ENCODE results near the gene HMGN4. TPM values are rescaled to one million over a fixed set of nuclear protein-coding genes. Genes with fewer than 3 reads are reported as not detected.

Gene HMGN4
- total and polyA plus RNA-seq, 9 of the 15 experiments (the other 6 are each of a cell fraction or from before 2014, with no cell fraction given): 35.4 to 134 (median 94.1) TPM

- TF ChIP-seq, protein P1, sequence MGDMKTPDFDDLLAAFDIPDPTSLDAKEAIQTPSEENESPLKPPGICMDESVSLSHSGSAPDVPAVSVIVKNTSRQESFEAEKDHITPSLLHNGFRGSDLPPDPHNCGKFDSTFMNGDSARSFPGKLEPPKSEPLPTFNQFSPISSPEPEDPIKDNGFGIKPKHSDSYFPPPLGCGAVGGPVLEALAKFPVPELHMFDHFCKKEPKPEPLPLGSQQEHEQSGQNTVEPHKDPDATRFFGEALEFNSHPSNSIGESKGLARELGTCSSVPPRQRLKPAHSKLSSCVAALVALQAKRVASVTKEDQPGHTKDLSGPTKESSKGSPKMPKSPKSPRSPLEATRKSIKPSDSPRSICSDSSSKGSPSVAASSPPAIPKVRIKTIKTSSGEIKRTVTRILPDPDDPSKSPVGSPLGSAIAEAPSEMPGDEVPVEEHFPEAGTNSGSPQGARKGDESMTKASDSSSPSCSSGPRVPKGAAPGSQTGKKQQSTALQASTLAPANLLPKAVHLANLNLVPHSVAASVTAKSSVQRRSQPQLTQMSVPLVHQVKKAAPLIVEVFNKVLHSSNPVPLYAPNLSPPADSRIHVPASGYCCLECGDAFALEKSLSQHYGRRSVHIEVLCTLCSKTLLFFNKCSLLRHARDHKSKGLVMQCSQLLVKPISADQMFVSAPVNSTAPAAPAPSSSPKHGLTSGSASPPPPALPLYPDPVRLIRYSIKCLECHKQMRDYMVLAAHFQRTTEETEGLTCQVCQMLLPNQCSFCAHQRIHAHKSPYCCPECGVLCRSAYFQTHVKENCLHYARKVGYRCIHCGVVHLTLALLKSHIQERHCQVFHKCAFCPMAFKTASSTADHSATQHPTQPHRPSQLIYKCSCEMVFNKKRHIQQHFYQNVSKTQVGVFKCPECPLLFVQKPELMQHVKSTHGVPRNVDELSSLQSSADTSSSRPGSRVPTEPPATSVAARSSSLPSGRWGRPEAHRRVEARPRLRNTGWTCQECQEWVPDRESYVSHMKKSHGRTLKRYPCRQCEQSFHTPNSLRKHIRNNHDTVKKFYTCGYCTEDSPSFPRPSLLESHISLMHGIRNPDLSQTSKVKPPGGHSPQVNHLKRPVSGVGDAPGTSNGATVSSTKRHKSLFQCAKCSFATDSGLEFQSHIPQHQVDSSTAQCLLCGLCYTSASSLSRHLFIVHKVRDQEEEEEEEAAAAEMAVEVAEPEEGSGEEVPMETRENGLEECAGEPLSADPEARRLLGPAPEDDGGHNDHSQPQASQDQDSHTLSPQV (IDR thresholded peaks at IDR 0.05): peak; percentile 86; the same call in 1 of the 2 replicates
- no peak for TF ChIP-seq ZNF444 (CRISPR knock-in tag; IDR thresholded peaks at IDR 0.05)
- TF ChIP-seq NFE2 (IDR thresholded peaks at IDR 0.05; ENCODE audit: low read depth): peak; percentile 33; the same call in 1 of the 2 replicates
- TF ChIP-seq, protein P2, sequence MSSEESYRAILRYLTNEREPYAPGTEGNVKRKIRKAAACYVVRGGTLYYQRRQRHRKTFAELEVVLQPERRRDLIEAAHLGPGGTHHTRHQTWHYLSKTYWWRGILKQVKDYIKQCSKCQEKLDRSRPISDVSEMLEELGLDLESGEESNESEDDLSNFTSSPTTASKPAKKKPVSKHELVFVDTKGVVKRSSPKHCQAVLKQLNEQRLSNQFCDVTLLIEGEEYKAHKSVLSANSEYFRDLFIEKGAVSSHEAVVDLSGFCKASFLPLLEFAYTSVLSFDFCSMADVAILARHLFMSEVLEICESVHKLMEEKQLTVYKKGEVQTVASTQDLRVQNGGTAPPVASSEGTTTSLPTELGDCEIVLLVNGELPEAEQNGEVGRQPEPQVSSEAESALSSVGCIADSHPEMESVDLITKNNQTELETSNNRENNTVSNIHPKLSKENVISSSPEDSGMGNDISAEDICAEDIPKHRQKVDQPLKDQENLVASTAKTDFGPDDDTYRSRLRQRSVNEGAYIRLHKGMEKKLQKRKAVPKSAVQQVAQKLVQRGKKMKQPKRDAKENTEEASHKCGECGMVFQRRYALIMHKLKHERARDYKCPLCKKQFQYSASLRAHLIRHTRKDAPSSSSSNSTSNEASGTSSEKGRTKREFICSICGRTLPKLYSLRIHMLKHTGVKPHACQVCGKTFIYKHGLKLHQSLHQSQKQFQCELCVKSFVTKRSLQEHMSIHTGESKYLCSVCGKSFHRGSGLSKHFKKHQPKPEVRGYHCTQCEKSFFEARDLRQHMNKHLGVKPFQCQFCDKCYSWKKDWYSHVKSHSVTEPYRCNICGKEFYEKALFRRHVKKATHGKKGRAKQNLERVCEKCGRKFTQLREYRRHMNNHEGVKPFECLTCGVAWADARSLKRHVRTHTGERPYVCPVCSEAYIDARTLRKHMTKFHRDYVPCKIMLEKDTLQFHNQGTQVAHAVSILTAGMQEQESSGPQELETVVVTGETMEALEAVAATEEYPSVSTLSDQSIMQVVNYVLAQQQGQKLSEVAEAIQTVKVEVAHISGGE (CRISPR knock-in tag; IDR thresholded peaks at IDR 0.05): no peak
- TF ChIP-seq ZKSCAN1 (IDR thresholded peaks at IDR 0.05; ENCODE audit: low read depth, low read length): no peak
- 0 out of 2 replicates have a peak, but pooled peaks have one; percentile 19 for TF ChIP-seq CEBPB (tag; IDR thresholded peaks at IDR 0.05)
- TF ChIP-seq TFAM (CRISPR knock-in tag; conservative IDR thresholded peaks at IDR 0.05): no peak
- no peak for TF ChIP-seq FIP1L1 (IDR thresholded peaks at IDR 0.05; ENCODE audit: low read depth, low read length, poor library complexity, severe bottlenecking)
- TF ChIP-seq C11orf30 (IDR thresholded peaks at IDR 0.05; ENCODE audit: low read depth): no peak
- peak; percentile 64; the same call in 1 of the 2 replicates for TF ChIP-seq MTA1 (IDR thresholded peaks at IDR 0.05; ENCODE audit: borderline replicate concordance)
- no peak for TF ChIP-seq ZNF224 (CRISPR knock-in tag; IDR thresholded peaks at IDR 0.05)
- no peak for TF ChIP-seq ZNF134 (CRISPR knock-in tag; conservative IDR thresholded peaks at IDR 0.05)
- TF ChIP-seq, protein P3, sequence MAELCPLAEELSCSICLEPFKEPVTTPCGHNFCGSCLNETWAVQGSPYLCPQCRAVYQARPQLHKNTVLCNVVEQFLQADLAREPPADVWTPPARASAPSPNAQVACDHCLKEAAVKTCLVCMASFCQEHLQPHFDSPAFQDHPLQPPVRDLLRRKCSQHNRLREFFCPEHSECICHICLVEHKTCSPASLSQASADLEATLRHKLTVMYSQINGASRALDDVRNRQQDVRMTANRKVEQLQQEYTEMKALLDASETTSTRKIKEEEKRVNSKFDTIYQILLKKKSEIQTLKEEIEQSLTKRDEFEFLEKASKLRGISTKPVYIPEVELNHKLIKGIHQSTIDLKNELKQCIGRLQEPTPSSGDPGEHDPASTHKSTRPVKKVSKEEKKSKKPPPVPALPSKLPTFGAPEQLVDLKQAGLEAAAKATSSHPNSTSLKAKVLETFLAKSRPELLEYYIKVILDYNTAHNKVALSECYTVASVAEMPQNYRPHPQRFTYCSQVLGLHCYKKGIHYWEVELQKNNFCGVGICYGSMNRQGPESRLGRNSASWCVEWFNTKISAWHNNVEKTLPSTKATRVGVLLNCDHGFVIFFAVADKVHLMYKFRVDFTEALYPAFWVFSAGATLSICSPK (IDR thresholded peaks at IDR 0.05; ENCODE audit: borderline replicate concordance): no peak
- TF ChIP-seq, protein P4, sequence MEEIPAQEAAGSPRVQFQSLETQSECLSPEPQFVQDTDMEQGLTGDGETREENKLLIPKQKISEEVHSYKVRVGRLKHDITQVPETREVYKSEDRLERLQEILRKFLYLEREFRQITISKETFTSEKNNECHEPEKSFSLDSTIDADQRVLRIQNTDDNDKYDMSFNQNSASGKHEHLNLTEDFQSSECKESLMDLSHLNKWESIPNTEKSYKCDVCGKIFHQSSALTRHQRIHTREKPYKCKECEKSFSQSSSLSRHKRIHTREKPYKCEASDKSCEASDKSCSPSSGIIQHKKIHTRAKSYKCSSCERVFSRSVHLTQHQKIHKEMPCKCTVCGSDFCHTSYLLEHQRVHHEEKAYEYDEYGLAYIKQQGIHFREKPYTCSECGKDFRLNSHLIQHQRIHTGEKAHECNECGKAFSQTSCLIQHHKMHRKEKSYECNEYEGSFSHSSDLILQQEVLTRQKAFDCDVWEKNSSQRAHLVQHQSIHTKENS (CRISPR knock-in tag; IDR thresholded peaks at IDR 0.05): no peak
- peak; percentile 10; the same call in 1 of the 2 replicates for TF ChIP-seq TAL1 (IDR thresholded peaks at IDR 0.05)
- TF ChIP-seq ZNF24 (IDR thresholded peaks at IDR 0.05): peak; percentile 82
Observed at GRCh38 chr6:26556263-26557070, 18.3 kb downstream of the HMGN4 start (continued).

Data from K562 (cell line).